COLO829 (cell line): ENCODE measurements around the gene PDE4A.
"Not testable (repeated sequence)": the region's sequence is repeated elsewhere in the genome, so short reads cannot be mapped to it uniquely, and the experiment has no call there.

Experiments used
- DNase-seq: peaks from one replicate; pipeline ENCODE4 v3.0.0; 2012; ENCODE audit warnings: low spot score

PDE4A gene

GRCh38 chr19:10403137-10404021 lies 17.0 kb upstream of the PDE4A start, which contains the start of gene CDC37:
TSS of gene CDC37 (minus strand) at chr19:10403542. CDS start at chr19:10403479, 63 bp downstream.
- peak; percentile 99 for DNase-seq

GRCh38 chr19:10404888-10405820 lies 15.2 kb upstream of the PDE4A start:
- no peak for DNase-seq

- DNase-seq: no peak
Measured at GRCh38 chr19:10406191-10406590, 14.1 kb upstream of the PDE4A start.

GRCh38 chr19:10407096-10407495 lies 13.2 kb upstream of the PDE4A start:
- DNase-seq: no peak

- DNase-seq: no peak
Measured at GRCh38 chr19:10408511-10409283, 11.6 kb upstream of the PDE4A start.

GRCh38 chr19:10411224-10411623 lies 9.1 kb upstream of the PDE4A start:
- DNase-seq: not testable (repeated sequence)

- no peak for DNase-seq
Measured at GRCh38 chr19:10412257-10412977, 7.9 kb upstream of the PDE4A start.

GRCh38 chr19:10416083-10416379 lies 4.3 kb upstream of the PDE4A start:
- no peak for DNase-seq

GRCh38 chr19:10416380-10417257 lies 3.7 kb upstream of the PDE4A start:
- DNase-seq: peak; percentile 97

- no peak for DNase-seq
Measured at GRCh38 chr19:10417541-10418234, 2.6 kb upstream of the PDE4A start.

- no peak for DNase-seq
Measured at GRCh38 chr19:10418235-10418484, 2.2 kb upstream of the PDE4A start.

- DNase-seq: no peak
Measured at GRCh38 chr19:10418485-10419199, 1.7 kb upstream of the PDE4A start.

GRCh38 chr19:10419200-10419645 lies 1.1 kb upstream of the PDE4A start:
- DNase-seq: no peak

- peak; percentile 59 for DNase-seq
Measured at GRCh38 chr19:10419646-10420443, 493 bp upstream of the PDE4A start.

- DNase-seq: no peak
Measured at GRCh38 chr19:10421240-10422045, 1.1 kb downstream of the PDE4A start.

GRCh38 chr19:10422046-10422461 lies 1.7 kb downstream of the PDE4A start:
- no peak for DNase-seq

GRCh38 chr19:10422846-10423245 lies 2.5 kb downstream of the PDE4A start:
- DNase-seq: no peak
